HEK293T (cell line): ENCODE data around the gene SLC6A12.

ENCODE experiments used
- ARNT ChIP-seq: fragments of 450-650 bp; IDR thresholded peaks from 2 replicates; pipeline ENCODE4 v1.6.1; 2017; ENCODE audit warnings: mild to moderate bottlenecking
- BHLHE40 ChIP-seq: fragments of 450-650 bp; IDR thresholded peaks from 2 replicates; pipeline ENCODE4 v1.6.1; 2016; ENCODE audit warnings: mild to moderate bottlenecking, moderate library complexity, borderline replicate concordance
- FOXA1 ChIP-seq: fragments of 450-650 bp; IDR thresholded peaks from 2 replicates; pipeline ENCODE4 v1.6.1; 2016; ENCODE audit warnings: mild to moderate bottlenecking
- FOXM1 ChIP-seq: fragments of 450-650 bp; IDR thresholded peaks from 2 replicates; pipeline ENCODE4 v1.6.1; 2017; ENCODE audit warnings: mild to moderate bottlenecking, borderline replicate concordance
- NFRKB ChIP-seq: fragments of 450-650 bp; IDR thresholded peaks from 2 replicates; pipeline ENCODE4 v1.6.1; 2016; ENCODE audit warnings: mild to moderate bottlenecking, moderate library complexity
- SP1 ChIP-seq: fragments of 450-650 bp; IDR thresholded peaks from 2 replicates; pipeline ENCODE4 v1.6.1; 2017
- TARDBP ChIP-seq: fragments of 450-650 bp; IDR thresholded peaks from 2 replicates; pipeline ENCODE4 v1.6.1; 2016
- ZNF384 ChIP-seq: fragments of 450-650 bp; IDR thresholded peaks from 2 replicates; pipeline ENCODE4 v1.6.1; 2016
- TF ChIP-seq, protein P1 (sequence below): fragments of 450-650 bp; IDR thresholded peaks from 2 replicates; pipeline ENCODE4 v1.6.1; 2016

DNA sequence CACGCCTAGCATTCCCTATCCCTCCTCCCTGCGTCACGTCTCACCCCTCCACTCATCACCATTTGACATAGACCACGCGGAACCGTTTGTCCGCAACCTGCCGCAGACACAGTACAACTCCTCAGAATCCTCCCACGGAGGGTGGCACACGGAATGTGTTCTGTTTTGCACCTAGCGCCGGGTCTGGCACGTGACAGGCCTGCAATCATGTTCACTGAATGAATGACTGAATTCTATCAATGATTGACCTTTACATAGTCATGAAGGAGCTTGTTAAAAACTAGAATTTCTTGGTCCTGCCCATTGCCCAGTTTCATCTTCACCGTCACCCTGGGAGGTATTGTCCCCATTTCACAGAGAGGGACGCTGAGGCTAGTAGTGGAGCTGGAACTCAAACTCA, 4.7 kb downstream of the SLC6A12 start:
- TF ChIP-seq BHLHE40: no peak
- TF ChIP-seq FOXA1: no peak
- no peak for TF ChIP-seq FOXM1
- TF ChIP-seq, protein P1, sequence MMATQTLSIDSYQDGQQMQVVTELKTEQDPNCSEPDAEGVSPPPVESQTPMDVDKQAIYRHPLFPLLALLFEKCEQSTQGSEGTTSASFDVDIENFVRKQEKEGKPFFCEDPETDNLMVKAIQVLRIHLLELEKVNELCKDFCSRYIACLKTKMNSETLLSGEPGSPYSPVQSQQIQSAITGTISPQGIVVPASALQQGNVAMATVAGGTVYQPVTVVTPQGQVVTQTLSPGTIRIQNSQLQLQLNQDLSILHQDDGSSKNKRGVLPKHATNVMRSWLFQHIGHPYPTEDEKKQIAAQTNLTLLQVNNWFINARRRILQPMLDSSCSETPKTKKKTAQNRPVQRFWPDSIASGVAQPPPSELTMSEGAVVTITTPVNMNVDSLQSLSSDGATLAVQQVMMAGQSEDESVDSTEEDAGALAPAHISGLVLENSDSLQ: no peak
- no peak for TF ChIP-seq ZNF384
- no peak for TF ChIP-seq ARNT
- TF ChIP-seq TARDBP: no peak
- no peak for TF ChIP-seq NFRKB
- no peak for TF ChIP-seq SP1
